NCI-H345 treated with DMSO at 0.1 percent for 48 hours (cell line): ENCODE data around the gene RUFY4.

Experiments used
- DNase-seq: peaks from one replicate; lab custom pipeline; 2025; ENCODE audit not compliant: unreplicated experiment; lab: John Stamatoyannopoulos, UW

The RUFY4 gene

DNA sequence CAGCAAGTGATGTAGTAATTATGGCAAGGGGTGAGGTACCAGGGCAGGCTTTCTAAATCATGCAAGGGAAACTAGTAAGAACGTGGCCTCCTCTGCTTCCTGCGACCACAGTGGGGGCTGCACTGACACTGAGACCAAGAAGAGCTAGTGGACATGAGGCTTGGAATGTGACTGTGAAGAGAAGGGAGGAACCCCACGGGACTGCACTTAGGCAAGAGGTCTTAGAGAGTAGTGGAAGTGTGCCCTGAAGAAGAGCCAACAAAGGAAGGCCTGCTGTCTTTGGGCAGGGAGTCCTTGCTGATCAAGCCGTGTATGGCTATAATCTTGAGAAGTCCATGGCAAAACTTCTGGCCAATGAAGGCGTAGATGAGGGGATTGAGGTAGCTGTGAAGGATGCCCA lies 8.9 kb upstream of the RUFY4 start:
- no peak for DNase-seq

- no peak for DNase-seq
Observed at GRCh38 chr2:218060950-218061660, 7.9 kb upstream of the RUFY4 start.

GRCh38 chr2:218063486-218063885 lies 5.6 kb upstream of the RUFY4 start:
- DNase-seq: no peak

DNA sequence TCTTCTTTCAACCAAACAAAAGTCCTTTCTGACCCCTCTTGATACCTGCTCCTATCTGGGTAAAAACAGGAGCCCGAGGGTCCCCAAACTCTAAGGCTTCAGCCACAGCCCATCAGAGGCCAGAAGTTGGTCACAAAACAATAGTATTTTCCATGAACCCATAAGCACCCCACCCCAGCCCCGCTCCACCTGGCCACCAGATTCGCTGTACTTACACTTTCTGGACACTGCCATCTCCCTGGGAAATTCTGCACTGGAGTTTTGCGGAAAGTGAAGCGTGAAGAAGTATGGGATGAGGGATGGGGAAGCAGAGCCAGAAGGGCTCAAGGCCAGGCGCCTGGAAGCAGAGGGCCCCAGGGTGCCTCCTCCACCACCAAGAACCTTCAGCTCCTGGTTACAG lies 5.2 kb upstream of the RUFY4 start:
- DNase-seq: no peak

DNA sequence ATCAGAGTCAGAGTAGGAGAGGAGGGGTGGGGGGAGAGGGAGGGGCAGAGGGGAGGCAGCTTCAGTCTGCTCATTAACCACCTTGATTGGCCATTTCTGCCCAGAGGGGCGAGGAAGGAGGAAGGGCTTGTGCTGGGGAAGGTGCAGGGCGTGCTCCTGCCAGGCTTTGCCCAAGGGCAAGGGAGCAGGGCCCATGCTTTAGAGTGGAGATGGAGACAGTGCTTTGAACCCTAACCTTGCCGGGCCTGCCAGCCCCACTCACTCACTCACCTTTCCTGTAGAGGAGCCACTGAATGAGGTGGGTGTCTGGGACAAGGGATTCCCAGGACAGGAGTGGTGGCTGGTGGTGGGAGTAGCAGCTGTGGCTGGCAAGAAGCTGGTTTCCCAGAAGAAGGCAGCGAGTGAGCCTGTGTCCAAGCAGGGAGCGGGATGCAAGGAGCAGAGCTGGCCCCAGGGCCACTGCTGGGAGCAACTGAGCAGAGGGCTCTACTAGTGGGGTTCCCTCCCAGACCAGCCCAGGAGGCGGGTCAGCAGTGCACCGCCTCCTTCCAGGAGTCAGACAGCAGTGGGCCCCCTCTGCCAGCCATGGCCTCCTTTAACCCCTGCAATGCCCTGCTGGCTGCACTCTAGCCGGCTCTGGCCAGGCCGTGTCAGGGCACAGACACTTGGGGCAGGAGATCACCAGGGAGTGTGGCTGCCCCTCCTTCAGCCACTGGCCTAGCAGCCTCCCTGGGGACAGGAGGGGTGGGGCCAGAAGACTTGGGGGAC lies 3.6 kb upstream of the RUFY4 start:
- no peak for DNase-seq

DNA sequence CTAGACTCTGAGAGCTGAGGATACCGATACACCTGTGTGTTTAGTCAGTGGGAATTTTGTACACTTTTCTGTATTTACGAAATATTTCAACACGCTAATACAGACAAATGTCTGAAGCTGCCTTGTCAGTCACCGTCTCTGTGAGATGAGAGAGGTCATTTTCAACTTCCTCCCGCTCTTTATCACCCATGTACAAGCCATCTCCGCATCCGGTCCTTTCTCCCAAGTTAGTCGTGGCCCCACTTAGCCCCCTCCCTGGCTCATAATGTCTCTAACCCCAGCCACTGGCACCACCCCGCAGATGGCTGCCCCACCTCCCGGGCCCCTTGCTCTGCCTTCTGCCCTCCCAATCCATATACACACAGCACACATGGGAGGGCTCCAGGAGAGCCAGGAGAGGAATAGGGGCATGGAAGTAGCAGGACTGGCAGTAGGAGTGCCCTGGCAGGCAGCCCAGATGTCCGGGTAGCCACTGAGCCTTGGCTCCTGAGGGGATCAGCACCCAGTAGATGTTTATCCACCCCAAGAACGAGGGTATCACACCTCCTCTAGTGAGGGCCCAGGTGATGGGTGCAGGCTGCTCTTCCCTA lies 2.0 kb upstream of the RUFY4 start:
- DNase-seq: no peak

GRCh38 chr2:218067523-218067922 lies 1.5 kb upstream of the RUFY4 start:
- DNase-seq: no peak

GRCh38 chr2:218069606-218070300 lies 700 bp downstream of the RUFY4 start:
- DNase-seq: no peak

DNA sequence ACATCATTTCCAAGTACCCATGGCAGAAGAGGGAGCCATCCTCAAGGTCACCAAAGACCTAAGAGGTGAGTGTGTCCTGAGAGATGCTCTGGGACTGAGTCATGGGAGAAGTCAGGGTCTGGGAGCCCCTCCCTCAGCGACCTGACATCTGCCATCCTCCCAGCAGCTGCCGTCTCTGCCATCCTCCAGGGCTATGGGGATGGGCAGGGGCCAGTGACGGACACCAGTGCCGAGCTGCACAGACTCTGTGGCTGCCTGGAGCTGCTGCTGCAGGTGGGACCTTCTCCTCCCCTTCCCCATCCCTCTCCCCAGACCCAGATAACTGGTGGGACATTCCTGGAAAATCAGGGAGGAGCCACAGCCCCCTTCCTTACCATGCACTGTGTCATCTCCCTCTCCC lies 1.5 kb downstream of the RUFY4 start:
- no peak for DNase-seq

- DNase-seq: no peak
Observed at GRCh38 chr2:218071218-218071937, 2.3 kb downstream of the RUFY4 start.

GRCh38 chr2:218072002-218072401 lies 2.9 kb downstream of the RUFY4 start:
- DNase-seq: no peak

DNA sequence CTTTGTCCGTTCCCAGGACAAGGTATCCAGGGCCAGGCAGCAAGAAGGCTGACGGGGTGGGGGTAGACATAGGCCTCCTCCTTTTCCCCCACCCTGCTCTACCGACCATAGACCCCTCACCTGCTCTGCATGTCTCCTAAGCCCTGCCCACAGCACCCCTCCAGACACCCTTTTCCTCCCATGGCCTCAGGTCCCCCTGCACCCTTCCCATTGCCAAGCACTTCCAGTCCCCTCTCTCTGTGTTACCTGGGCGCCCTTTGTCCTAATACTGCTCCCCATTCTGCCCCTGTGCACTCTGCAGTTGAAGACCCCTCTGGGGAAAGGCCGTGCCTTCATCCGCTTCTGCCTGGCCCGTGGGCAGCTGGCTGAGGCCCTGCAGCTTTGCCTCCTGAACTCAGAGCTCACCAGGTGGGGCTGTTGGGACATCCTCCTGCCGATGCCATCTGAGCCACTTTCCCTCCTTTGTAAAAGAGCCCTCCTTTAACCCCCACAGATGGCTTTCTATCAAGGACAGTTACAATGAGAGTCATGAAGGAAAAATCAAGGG lies 3.5 kb downstream of the RUFY4 start:
- no peak for DNase-seq

DNA sequence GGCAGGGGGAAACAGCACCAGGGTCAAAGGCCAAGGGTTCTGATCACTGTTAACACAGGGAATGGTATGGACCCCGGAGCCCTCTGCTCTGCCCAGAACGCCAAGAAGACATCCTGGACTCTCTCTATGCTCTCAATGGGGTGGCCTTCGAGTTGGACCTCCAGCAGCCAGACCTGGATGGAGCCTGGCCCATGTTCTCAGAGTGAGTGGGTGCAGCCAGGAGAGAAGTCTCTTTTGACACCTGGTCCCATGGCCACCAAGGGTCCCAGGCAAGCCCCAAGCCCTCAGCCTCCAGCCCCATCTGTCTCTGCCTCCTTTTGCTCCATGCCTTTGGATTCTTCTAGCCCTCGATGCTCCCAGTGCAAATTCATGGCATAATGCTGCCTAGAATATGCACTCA lies 4.1 kb downstream of the RUFY4 start:
- DNase-seq: no peak

GRCh38 chr2:218074031-218074430 lies 5.0 kb downstream of the RUFY4 start:
- DNase-seq: no peak

DNA sequence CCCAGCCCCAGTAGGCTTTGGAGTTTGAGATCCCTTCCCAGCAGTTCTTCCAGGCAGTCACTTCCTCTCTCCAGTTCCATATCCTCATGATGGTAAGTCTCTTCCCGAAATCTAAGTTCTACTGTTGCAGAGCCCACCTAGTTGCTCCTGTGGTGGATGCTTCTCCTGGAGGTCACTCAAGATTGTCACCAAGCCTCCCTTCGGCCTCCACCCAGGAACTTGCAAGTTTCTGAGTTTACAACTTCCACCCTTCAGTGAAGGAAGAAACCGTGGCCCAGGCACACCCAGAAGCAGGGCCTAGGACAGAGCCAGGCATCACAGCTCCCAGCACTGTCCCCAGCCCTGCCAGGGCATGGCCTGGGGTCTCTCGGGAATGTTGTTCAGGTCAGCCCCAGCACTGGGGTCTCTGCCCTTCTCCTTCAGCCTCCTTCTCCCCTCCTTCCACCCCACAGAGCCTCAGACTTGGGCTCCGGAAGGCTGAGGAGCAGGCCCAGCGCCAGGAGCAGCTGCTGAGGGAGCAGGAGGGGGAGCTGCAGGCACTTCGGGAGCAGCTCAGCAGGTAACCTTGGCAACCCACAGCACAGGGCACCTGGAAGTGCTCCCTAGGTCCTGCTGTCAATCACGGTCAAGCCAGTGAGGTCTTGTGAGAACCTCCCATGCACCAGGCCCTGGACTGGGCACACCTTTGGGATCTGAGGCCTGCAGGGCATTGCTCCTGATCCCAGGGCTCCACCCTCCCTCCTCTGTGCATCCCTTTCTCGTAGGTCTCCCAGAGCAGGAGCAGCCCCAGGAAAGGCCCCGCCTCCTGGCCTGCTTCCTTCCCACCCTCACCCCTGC lies 7.1 kb downstream of the RUFY4 start:
- no peak for DNase-seq

DNA sequence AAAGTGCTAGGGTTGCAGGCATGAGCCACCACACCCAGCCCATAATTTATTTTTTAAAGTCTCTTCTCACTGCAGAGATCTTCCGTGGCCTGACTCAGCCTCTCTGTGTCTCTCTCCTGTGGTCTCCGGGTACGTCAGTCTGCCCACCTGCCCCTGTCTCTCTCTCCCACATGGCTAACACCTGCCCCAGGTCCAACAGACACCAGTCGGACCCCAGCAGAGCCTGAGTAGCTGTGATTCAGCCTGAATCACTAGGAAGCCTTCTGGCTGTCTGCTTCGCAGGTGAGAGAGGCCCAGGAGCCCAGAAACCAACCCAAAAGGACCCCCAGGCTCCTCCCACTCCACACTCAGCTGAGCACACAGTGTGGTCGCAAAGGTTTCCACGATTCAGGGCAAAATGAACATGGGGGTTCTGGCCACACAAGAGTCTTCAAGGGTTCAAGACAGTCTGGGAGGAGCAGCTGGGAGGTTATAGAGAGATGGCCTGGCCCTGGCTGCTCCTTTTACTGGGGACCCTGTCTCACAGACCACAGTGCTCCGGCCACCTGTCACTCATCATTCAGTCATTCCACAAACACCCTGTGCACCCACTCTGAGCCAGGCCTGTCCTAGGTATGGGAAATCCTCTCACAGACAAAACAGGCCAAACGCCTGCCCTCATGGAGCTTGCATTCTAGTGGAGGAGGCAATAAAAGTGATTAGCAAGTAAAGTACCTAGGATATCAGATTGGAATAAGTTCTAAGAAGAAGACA lies 8.6 kb downstream of the RUFY4 start:
- DNase-seq: no peak

DNA sequence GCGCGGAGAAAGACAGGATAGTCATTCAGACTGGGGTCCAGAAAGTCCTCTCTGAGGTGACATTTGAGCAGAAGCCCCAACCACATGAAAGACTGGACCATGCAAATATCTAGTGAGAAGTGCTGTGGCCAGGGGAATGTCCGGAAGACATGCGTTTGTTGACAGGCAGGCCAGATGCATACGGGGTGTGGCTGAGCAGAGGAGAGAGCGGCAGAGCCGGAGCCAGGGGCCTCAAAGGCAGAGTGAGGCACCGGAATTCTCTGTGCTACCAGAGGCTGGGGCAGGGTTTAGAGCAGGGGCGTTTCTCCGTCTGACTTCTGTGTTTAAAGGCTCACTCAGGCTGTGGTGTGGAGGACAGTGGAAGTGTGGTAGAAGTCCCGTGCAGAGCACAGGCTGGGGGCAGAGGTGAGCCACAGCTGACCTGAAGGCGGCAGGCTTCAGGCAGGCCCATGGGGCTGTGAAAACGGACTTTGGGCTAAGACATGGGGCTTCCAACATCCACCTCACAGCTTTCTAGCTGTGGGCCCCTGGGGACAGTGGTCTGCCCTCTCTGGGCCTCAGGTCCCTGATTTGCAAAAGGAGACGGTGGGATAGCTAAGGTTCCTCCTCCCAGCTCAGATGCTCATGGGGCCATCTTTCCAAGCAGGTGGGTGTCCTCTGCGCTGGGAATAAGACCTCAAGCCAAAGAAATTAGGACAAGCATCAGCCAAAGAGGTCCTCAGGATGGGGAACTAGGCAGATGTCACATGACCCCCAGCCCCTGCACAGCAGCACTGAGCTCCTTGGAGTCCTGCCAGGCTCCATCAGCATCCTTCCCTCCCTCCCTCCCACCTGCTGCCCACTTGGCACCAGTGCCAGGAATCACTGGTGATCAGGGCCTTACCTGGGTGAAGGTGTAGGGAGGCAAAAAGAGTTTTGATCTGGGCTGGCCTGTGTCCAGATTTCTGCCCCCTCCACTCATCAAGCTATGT lies 11.2 kb downstream of the RUFY4 start:
- peak; percentile 17 for DNase-seq

DNA sequence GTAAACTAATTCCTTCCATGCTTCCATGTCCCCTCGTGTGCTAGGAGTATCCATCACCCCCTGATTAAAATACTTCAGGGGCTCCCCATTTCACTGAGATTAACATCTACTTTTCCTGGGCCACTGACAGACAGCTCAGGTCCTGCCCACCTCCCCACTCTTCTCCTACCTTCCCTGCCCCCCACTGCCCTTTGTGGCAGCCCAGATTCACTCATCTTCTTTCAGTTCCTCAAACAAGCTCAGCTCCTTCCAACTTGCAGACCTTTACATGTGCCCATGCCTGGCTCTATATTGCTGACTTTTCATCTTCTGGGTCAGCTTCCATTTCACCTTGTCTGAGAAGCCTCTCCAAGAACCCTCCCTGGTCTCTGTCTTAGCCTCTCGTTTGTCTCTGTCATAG lies 12.0 kb downstream of the RUFY4 start:
- no peak for DNase-seq
